Epithelial cell of esophagus (primary cell): ENCODE data around the gene TBC1D19.

Experiments
- DNase-seq: peaks from one replicate; pipeline ENCODE4 v3.0.0; 2010; ENCODE audit warnings: low read depth
- H3K4me3 ChIP-seq: 2 replicates; pipeline ENCODE4 v1.5.1; 2011; ENCODE audit warnings: mild to moderate bottlenecking, low read length, control low read depth
- TF ChIP-seq, protein P1 (sequence below): IDR thresholded peaks from 2 replicates; pipeline ENCODE4 v1.5.1; 2011; ENCODE audit warnings: low read depth, mild to moderate bottlenecking, low read length, control low read depth, inconsistent platforms; ENCODE audit not compliant: insufficient read depth; ENCODE audit errors: missing control alignments

Gene TBC1D19

DNA sequence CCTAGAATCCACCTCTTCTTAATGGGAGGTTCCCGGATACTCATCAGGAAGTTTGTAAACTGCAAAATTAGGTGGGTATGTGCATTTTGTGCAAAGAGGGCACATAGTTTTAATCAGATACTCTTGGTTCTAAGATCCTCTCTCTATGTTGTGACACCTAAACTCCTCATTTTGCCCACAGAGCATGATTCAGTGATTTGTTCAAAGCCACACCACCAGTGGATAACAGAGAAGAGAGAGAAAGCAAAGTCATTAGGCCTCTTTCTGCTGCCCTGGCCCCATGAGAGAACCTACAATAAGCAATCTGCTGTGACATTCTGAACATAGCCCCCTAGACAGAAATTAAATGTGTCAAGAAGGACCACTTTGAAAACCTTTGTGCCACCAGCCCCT is 204.5 kb downstream of the TBC1D19 start:
- TF ChIP-seq, protein P1, sequence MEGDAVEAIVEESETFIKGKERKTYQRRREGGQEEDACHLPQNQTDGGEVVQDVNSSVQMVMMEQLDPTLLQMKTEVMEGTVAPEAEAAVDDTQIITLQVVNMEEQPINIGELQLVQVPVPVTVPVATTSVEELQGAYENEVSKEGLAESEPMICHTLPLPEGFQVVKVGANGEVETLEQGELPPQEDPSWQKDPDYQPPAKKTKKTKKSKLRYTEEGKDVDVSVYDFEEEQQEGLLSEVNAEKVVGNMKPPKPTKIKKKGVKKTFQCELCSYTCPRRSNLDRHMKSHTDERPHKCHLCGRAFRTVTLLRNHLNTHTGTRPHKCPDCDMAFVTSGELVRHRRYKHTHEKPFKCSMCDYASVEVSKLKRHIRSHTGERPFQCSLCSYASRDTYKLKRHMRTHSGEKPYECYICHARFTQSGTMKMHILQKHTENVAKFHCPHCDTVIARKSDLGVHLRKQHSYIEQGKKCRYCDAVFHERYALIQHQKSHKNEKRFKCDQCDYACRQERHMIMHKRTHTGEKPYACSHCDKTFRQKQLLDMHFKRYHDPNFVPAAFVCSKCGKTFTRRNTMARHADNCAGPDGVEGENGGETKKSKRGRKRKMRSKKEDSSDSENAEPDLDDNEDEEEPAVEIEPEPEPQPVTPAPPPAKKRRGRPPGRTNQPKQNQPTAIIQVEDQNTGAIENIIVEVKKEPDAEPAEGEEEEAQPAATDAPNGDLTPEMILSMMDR = no peak
- no peak overlapping the region for H3K4me3 ChIP-seq
- no peak for DNase-seq

DNA sequence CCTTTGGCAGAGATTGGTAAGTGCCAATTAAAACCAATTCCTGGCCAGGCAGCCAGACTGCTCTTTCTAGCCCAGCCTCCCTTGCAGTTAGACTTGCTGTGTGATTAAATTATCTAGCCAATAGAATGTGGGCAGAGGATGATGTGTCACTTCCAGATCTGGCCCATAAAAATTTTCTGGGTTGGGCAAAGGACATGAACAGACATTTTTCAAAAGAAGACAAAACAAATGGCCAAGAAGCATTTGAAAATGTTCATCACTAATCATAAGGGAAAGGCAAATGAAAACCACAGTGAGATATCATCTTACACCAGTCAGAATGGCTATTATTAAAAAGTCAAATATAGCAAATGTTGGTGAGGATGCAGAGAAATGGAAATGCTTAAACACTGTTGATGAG is 205.3 kb downstream of the TBC1D19 start:
- H3K4me3 ChIP-seq = no peak overlapping the region
- peak; percentile 19 for DNase-seq
- TF ChIP-seq, protein P1 = no peak

DNA sequence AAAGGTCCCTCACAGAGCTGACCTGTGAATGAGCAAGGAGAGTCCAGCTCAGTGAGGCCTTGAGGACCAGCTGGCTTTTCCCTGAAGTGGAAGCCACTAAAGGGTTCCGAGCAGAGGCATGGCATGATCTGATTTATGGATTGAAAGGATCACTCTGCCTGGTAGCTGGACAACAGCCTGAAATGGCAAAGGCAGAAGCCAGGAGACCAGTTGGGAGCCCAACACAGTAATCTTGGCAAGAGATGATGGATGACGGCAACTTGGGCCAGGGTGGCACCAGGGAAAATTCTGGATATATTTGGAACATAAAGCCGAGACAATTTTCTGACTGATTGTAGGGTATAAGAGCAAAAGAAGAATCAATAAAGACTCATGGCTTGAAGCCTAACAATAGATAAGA is 207.5 kb downstream of the TBC1D19 start:
- TF ChIP-seq, protein P1 = no peak
- no peak for DNase-seq
- H3K4me3 ChIP-seq = no peak overlapping the region

DNA sequence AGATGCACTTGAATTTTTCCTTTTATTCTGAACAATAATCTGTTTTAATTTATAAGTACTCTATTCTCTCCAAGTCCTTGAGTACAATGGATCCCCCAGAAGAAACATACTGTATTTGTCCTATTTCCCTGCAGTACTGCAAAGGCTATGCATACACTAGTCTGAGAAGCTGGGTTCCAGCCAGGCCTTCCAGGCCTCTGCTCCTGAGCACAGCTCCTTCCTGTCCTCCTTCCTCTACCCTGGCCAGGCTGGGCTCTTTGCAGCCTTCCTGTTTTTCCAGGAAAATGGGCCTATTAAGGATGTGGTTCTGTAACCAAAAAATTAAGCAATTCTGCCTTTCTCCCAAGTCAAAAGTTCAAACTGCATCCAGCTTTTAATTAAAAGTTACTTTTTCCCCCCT is 208.8 kb downstream of the TBC1D19 start:
- no peak overlapping the region for H3K4me3 ChIP-seq
- DNase-seq = no peak
- TF ChIP-seq, protein P1 = no peak

DNA sequence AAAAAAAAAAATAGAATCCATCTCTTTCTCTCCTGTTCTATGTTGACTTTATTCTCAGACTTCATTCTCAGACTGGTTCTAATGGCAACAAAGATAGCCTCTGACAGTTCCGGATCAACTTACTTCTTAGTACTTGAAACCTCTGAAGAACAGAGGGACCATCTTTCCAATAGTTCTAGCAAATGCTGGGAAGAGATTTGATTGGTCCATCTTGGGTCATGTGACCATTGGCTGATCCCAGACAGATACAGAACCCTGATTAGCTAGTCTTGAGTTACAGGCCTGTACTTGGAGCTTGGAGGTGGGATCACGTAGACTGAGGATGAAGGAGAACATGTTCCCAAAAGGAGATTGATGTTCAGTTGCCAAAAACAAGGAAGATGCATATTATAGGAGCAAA is 209.9 kb downstream of the TBC1D19 start:
- H3K4me3 ChIP-seq = no peak overlapping the region
- TF ChIP-seq, protein P1 = no peak
- no peak for DNase-seq

DNA sequence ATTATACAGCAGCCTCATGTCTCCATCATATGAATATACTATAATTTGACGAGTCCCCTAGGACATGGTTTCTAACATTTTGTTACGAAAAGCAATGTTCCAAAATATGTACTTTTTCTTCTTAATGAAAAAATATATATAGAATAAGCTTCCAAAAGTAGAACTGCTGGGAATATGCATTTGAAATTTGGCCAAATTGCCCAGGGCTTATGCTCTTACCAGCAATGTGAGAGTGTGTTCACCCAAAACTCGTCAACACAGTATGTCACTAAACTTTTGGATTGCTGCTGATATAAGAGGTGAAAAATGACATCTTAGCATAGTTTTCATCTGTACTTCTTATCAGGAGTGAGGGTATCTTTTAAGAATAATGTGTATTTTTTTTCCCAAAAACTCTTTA is 212.2 kb downstream of the TBC1D19 start:
- TF ChIP-seq, protein P1 = no peak
- H3K4me3 ChIP-seq = no peak overlapping the region
- DNase-seq = no peak

DNA sequence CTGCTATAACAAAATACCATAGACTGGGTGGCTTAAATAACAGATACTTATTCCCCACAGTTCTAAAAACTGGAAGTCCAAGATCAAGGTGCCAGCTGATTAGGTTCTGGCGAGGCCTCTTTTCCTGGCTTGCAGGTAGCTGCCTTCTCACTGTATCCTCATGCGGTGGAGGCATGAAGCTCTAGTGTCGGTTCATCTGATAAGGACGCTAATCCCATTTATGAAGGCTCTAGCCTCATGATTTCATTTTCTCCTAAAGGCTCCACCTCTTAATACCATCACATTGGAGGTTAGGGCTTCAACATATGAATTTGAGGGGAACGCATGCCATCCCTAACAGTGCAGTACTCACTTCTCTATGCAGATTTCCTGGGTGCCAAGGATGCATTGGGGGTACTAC is 218.9 kb downstream of the TBC1D19 start:
- DNase-seq = no peak
- TF ChIP-seq, protein P1 = no peak
- no peak overlapping the region for H3K4me3 ChIP-seq
